Calu3 (cell line): ENCODE measurements around the gene CIDEA. TPM values are rescaled to one million over a fixed set of nuclear protein-coding genes. Genes with fewer than 3 reads are reported as not detected.

Experiments
- BruUV-seq: library from RNA; stranded (reverse); fragments of 400-500 nt; replicated peaks from 2 replicates; lab custom pipeline; 2021; lab: Mats Ljungman, UMichigan
- CTCF ChIA-PET: fragments of 300-600 bp; sonication (Branson Sonifier 250); formaldehyde crosslinking; loops from one replicate; lab custom pipeline; 2022; ENCODE audit warnings: antibody characterized with exemption; lab: Charles Lee
- DNase-seq: peaks from one replicate; pipeline ENCODE4 v3.0.0; 2022
- H3K27ac Mint-ChIP-seq: one replicate; pipeline ENCODE4 v1.8.0; 2022; ENCODE audit warnings: mixed read lengths; ENCODE audit not compliant: unreplicated experiment
- H3K27me3 Mint-ChIP-seq: one replicate; pipeline ENCODE4 v1.8.0; 2022; ENCODE audit warnings: mixed read lengths; ENCODE audit not compliant: unreplicated experiment
- H3K36me3 Mint-ChIP-seq: one replicate; pipeline ENCODE4 v1.8.0; 2022; ENCODE audit warnings: mild to moderate bottlenecking, moderate library complexity, mixed read lengths; ENCODE audit not compliant: insufficient read depth, unreplicated experiment
- H3K4me1 Mint-ChIP-seq: one replicate; pipeline ENCODE4 v1.8.0; 2022; ENCODE audit warnings: mild to moderate bottlenecking, low read depth, mixed read lengths; ENCODE audit not compliant: unreplicated experiment
- H3K4me3 Mint-ChIP-seq: one replicate; pipeline ENCODE4 v1.8.0; 2022; ENCODE audit warnings: mild to moderate bottlenecking, low read depth, moderate library complexity, mixed read lengths; ENCODE audit not compliant: unreplicated experiment
- H3K9me3 Mint-ChIP-seq: one replicate; pipeline ENCODE4 v1.8.0; 2022; ENCODE audit warnings: low read depth, mixed read lengths; ENCODE audit not compliant: unreplicated experiment
- intact Hi-C: fragments of 100-400 bp; cut with micrococcal nuclease; formaldehyde crosslinking; loops from one replicate; pipeline ENCODE4 v1.10.0; 2022; ENCODE audit not compliant: unreplicated experiment
- total RNA-seq: library from RNA; stranded (reverse); gene quantifications from 2 replicates; pipeline ENCODE4 v1.2.3, GENCODE V29; 2022
- TF ChIP-seq, protein P1 (sequence below): fragments of 200-600 bp; IDR thresholded peaks from one replicate; pipeline ENCODE4 v1.8.0; 2022; ENCODE audit warnings: antibody characterized with exemption; ENCODE audit not compliant: unreplicated experiment

CIDEA gene
- total RNA-seq, 1 experiment from 2014 or later, result not detected

DNA sequence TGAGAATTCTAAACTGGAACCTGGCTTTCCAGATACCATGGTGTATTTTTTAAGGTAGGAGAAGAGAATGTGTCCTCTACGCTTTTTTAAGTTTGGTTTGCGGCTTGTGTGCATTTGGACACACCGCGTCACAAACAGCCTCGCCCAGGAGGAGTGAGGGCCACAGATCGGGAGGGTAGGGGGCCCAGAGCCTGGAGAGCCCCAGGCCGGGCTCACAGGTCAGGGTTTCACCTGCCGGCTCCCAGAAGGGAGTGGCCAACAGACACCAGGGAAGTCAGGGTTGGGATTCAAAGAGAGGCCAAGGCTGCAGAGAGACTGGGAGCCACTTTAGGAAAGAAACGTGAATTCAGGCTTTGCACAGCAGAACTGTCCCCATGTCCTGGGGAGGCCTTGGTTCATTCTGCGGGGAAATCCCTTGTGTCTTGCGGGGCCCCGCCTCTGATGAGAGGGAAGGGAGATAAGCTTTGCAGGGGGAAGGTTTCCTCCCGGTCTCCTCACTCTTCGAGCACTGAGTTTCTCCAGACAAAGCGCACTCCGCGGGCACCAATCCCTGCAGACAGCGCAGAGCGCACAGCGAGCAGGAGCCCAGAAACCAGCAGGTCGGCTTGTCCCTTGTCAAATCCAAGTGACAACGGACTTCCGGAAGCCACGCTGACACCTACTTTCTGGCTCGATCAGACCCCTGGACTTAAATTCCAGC is 51.9 kb downstream of the CIDEA start:
- Mint-ChIP-seq H3K9me3 (no peaks in the 10 kb centered on the region), H3K36me3 (peaks cover 34% of the 10 kb centered on the region), H3K27me3 (peaks cover 39% of the 10 kb centered on the region), H3K4me3 (peak overlapping the region; percentile 73), H3K4me1 (peaks cover 7% of the 10 kb centered on the region), H3K27ac (no peak overlapping the region)
- BruUV-seq, result no TSS peak
- intact Hi-C loops, result no loop called here
- TF ChIP-seq, protein P1, sequence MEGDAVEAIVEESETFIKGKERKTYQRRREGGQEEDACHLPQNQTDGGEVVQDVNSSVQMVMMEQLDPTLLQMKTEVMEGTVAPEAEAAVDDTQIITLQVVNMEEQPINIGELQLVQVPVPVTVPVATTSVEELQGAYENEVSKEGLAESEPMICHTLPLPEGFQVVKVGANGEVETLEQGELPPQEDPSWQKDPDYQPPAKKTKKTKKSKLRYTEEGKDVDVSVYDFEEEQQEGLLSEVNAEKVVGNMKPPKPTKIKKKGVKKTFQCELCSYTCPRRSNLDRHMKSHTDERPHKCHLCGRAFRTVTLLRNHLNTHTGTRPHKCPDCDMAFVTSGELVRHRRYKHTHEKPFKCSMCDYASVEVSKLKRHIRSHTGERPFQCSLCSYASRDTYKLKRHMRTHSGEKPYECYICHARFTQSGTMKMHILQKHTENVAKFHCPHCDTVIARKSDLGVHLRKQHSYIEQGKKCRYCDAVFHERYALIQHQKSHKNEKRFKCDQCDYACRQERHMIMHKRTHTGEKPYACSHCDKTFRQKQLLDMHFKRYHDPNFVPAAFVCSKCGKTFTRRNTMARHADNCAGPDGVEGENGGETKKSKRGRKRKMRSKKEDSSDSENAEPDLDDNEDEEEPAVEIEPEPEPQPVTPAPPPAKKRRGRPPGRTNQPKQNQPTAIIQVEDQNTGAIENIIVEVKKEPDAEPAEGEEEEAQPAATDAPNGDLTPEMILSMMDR, result no peak
- DNase-seq, result no peak
- CTCF ChIA-PET, result no interaction called here

DNA sequence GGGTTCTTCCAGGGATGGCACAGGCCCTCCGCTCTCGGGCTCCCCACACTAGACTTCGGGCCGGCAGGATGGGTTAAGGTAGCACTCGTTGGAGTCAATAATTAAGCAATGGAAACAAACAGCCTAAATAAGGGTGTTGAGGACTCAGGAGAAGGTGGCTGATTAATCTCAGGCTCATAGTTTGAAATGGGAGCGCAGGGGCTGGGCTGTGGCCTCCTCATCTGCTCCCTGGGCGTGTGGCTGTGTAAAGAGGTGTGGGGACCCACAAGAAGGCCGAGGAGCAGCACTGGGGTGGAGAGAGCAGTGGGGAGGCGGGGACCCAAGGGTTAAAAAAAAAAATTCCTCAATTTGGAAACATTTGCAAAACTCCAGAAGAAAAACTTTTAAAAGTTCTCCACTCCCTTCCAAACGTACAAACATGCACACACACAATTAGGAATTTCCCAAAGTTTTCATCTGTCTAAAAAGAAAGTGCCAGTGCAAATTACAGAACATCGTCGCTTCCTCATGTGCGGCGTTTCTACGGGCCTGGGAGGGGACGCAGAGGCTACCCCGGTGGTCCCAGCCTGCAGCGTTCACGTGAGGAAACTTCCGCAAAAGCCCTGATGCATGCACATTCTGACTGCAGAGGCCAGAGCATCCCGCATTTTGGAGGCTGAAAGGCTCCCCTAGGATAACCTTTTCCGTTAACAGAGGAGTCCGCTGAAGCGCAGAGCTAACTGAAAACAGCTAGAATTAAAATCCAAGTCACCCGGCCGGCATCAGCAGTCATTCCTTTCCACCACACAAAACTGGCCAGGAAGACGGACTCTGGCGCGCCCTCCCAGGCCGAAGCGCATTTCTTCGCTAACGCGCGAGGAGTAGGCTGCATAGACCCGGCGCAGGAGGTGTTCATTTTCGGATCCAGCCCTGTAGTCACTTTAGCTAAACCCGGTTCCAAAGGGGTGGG is 52.9 kb downstream of the CIDEA start:
- CTCF ChIA-PET, result no interaction called here
- TF ChIP-seq, protein P1, result no peak
- Mint-ChIP-seq H3K9me3 (no peaks in the 10 kb centered on the region), H3K27ac (no peak overlapping the region), H3K27me3 (peaks cover 32% of the 10 kb centered on the region), H3K4me1 (peaks cover 7% of the 10 kb centered on the region), H3K4me3 (peak overlapping the region; percentile 73), H3K36me3 (peaks cover 41% of the 10 kb centered on the region)
- DNase-seq, result no peak
- TSS peak; percentile 52 for BruUV-seq
- intact Hi-C loops, result no loop called here

DNA sequence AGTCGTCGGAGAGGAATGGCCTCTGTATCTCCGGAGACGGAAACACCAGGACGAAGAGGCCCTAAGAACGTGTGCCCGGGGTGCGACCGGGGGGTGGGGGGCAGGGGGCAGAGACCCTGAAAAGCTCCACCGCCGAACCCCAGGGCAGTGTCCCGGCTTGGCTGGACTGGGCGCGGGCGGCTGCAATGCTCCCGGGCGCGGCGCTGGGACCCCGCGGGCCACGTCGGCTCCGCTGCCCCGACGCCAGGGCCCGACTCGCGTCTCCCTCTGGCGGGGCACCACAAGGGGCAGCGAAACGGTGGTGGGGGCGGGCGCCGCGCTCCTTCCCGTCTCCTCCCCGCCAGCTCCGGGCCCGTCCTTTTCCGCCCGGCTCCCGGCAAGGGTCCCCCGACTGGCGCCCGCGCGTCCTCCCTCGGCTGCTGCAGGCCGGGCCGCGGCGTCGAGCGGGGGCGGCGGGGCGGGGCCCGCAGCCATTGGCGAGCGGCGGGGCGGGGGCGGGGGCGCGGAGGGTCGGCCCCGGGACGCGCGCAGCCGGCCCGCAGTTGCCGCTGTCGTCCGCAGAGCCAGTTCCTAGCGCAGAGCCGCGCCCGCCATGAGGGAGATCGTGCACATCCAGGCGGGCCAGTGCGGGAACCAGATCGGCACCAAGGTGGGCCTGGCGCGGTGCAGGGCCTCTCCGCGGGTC is 53.7 kb downstream of the CIDEA start, which contains the start of gene TUBB6:
TUBB6 (plus strand) TSS at position 541 of the 685 bp plus-strand sequence; CDS start at position 593, 52 bp downstream.
- no peaks in the 10 kb centered on the region for H3K9me3 Mint-ChIP-seq
- CTCF ChIA-PET, result no interaction called here
- BruUV-seq, result no TSS peak
- peak; percentile 56 for DNase-seq
- peak within 1 kb of the TSS; percentile 73 for H3K4me3 Mint-ChIP-seq
- peaks cover 32% of the 10 kb centered on the region for H3K27me3 Mint-ChIP-seq
- intact Hi-C loops, result loop anchor here (1.0 kb wide), 1 partner anchor 36 kb away; no protein-coding TSS in a partner anchor
- peaks cover 41% of the 10 kb centered on the region for H3K36me3 Mint-ChIP-seq
- TF ChIP-seq, protein P1, result no peak
- peaks cover 7% of the 10 kb centered on the region for H3K4me1 Mint-ChIP-seq
- H3K27ac Mint-ChIP-seq, result no peak within 1 kb of the TSS
